Activated T-helper 1 cell treated with anti-CD3 and anti-CD28 coated beads, Interleukin-12 subunit alpha, Interleukin-12 subunit beta, Interleukin-2, Interleukin-4 antibody, amounts not matched to agents 30 ng/mL and 10 ng/mL and 1 ng/mL, durations not matched to agents 14 hours and 24 hours and 36 hours (primary cell): ENCODE measurements around the gene STIM1. TPM values are rescaled to one million over a fixed set of nuclear protein-coding genes. Genes with fewer than 3 reads are reported as not detected.
A peak's percentile ranks its signal among the peaks of the same experiment; 100 is the strongest.
"Not testable (repeated sequence)": the region's sequence is repeated elsewhere in the genome, so short reads cannot be mapped to it uniquely, and the experiment has no call there.

Experiments used
- DNase-seq: peaks from one replicate; pipeline ENCODE4 v3.0.0; 2021; ENCODE audit warnings: low spot score
- H3K27ac Mint-ChIP-seq: one replicate; pipeline ENCODE4 v1.8.0; 2021; ENCODE audit warnings: mild to moderate bottlenecking, mixed read lengths
- H3K27me3 Mint-ChIP-seq: one replicate; pipeline ENCODE4 v1.8.0; 2022; ENCODE audit warnings: mild to moderate bottlenecking, moderate library complexity, mixed read lengths; ENCODE audit not compliant: insufficient read depth
- H3K36me3 Mint-ChIP-seq: one replicate; pipeline ENCODE4 v1.8.0; 2021; ENCODE audit warnings: low read depth, mixed read lengths
- H3K4me1 Mint-ChIP-seq: one replicate; pipeline ENCODE4 v1.8.0; 2021; ENCODE audit warnings: low read depth, mixed read lengths
- H3K4me3 Mint-ChIP-seq: one replicate; pipeline ENCODE4 v1.8.0; 2021; ENCODE audit warnings: mild to moderate bottlenecking, moderate library complexity, mixed read lengths
- H3K9me3 Mint-ChIP-seq: one replicate; pipeline ENCODE4 v1.8.0; 2021; ENCODE audit warnings: mixed read lengths
- intact Hi-C: fragments of 100-400 bp; cut with micrococcal nuclease; formaldehyde crosslinking; loops from one replicate; pipeline ENCODE4 v1.15.1; 2024
- total RNA-seq: library from RNA; stranded (reverse); gene quantifications from 2 replicates; pipeline ENCODE4 v1.2.3, GENCODE V29; 2022

The STIM1 gene
- total RNA-seq, 1 donor from 2014 or later, result 68.0 TPM

- no peak for DNase-seq
- Mint-ChIP-seq H3K27ac (peak overlapping the region; percentile 97), H3K9me3 (no peaks in the 10 kb centered on the region), H3K27me3 (no peaks in the 10 kb centered on the region), H3K36me3 (peaks cover 31% of the 10 kb centered on the region), H3K4me3 (peak overlapping the region; percentile 96), H3K4me1 (peaks cover 76% of the 10 kb centered on the region)
- intact Hi-C loops, result no loop called here
Measured at GRCh38 chr11:4095509-4096230, 240.2 kb downstream of the STIM1 start.

- Mint-ChIP-seq H3K27me3 (no peaks in the 10 kb centered on the region), H3K9me3 (no peaks in the 10 kb centered on the region), H3K36me3 (peaks cover 32% of the 10 kb centered on the region), H3K4me1 (peaks cover 69% of the 10 kb centered on the region), H3K4me3 (no peak overlapping the region), H3K27ac (no peak overlapping the region)
- no peak for DNase-seq
- intact Hi-C loops, result no loop called here
Measured at GRCh38 chr11:4098026-4098621, 242.7 kb downstream of the STIM1 start.

DNA sequence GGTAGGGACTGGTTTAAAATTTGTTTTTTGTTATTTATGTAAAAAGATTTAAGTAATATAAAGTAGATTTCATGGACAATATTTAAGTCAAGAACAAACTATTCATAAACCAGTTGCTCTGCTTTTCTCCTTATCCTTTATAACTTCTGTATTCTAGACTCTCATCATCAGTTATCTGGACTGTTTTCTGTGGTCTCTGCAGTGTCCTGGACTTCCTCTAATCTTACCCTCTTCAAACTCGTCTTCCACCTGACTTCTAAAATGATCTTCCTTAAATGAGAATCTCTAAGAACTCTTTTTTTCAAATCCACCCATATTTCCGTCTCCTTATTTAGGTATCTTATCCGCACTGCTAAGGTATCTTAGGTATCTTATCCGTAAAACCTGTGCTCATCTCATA is 247.2 kb downstream of the STIM1 start:
- Mint-ChIP-seq H3K36me3 (peaks cover 42% of the 10 kb centered on the region), H3K4me1 (peaks cover 60% of the 10 kb centered on the region), H3K27me3 (no peaks in the 10 kb centered on the region), H3K9me3 (no peaks in the 10 kb centered on the region), H3K27ac (no peak overlapping the region), H3K4me3 (no peak overlapping the region)
- DNase-seq, result no peak
- intact Hi-C loops, result no loop called here

GRCh38 chr11:4103269-4103668 is 247.8 kb downstream of the STIM1 start:
- no peaks in the 10 kb centered on the region for H3K9me3 Mint-ChIP-seq
- peaks cover 45% of the 10 kb centered on the region for H3K36me3 Mint-ChIP-seq
- H3K4me1 Mint-ChIP-seq, result peaks cover 63% of the 10 kb centered on the region
- no peak for DNase-seq
- no peak overlapping the region for H3K27ac Mint-ChIP-seq
- no peak overlapping the region for H3K4me3 Mint-ChIP-seq
- intact Hi-C loops, result no loop called here
- H3K27me3 Mint-ChIP-seq, result no peaks in the 10 kb centered on the region

GRCh38 chr11:4105916-4106315 is 250.5 kb downstream of the STIM1 start:
- Mint-ChIP-seq H3K4me1 (peaks cover 36% of the 10 kb centered on the region), H3K27me3 (no peaks in the 10 kb centered on the region), H3K4me3 (no peak overlapping the region), H3K27ac (no peak overlapping the region), H3K36me3 (peaks cover 38% of the 10 kb centered on the region), H3K9me3 (no peaks in the 10 kb centered on the region)
- DNase-seq, result no peak
- intact Hi-C loops, result no loop called here

DNA sequence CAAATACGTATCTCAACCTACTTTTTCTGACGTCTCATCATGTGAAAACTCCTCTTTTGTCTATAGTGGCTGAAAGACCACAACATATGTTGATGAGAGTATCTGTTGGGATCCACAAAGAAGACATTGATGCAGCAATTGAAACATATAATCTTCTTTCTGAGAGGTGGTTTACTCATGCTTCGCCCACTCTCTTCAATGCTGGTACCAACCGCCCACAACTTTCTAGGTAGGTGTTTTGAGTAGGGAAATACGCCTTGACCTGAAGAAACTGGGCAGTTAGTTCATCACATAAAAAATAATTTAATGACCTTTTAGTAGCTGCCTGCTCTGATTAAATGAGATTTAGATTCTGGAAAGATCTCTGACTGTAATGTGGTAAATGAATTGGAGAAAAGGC is 256.4 kb downstream of the STIM1 start:
- Mint-ChIP-seq H3K4me1 (peaks cover 16% of the 10 kb centered on the region), H3K4me3 (no peak overlapping the region), H3K27ac (no peak overlapping the region), H3K27me3 (no peaks in the 10 kb centered on the region), H3K9me3 (no peaks in the 10 kb centered on the region), H3K36me3 (peaks cover 52% of the 10 kb centered on the region)
- no peak for DNase-seq
- intact Hi-C loops, result loop anchor here (10.0 kb wide), 1 partner anchor 397 kb away; no protein-coding TSS in a partner anchor

GRCh38 chr11:4115128-4115527 is 259.7 kb downstream of the STIM1 start:
- intact Hi-C loops, result loop anchor here (10.0 kb wide), 1 partner anchor 400 kb away; no protein-coding TSS in a partner anchor
- no peaks in the 10 kb centered on the region for H3K9me3 Mint-ChIP-seq
- no peak for DNase-seq

GRCh38 chr11:4118107-4118506 is 262.6 kb downstream of the STIM1 start:
- Mint-ChIP-seq H3K9me3 (no peaks in the 10 kb centered on the region), H3K4me3 (no peak overlapping the region), H3K27me3 (no peaks in the 10 kb centered on the region), H3K27ac (peak overlapping the region; percentile 63), H3K36me3 (peaks cover 49% of the 10 kb centered on the region), H3K4me1 (peaks cover 21% of the 10 kb centered on the region)
- intact Hi-C loops, result loop anchor here (10.0 kb wide), 1 partner anchor 403 kb away; no protein-coding TSS in a partner anchor
- no peak for DNase-seq

More at GRCh38 chr11:4115128-4115527, 259.7 kb downstream of the STIM1 start:
- H3K27me3 Mint-ChIP-seq, result no peaks in the 10 kb centered on the region
- no peak overlapping the region for H3K4me3 Mint-ChIP-seq
- peaks cover 23% of the 10 kb centered on the region for H3K4me1 Mint-ChIP-seq
- no peak overlapping the region for H3K27ac Mint-ChIP-seq
- H3K36me3 Mint-ChIP-seq, result peaks cover 46% of the 10 kb centered on the region

DNA sequence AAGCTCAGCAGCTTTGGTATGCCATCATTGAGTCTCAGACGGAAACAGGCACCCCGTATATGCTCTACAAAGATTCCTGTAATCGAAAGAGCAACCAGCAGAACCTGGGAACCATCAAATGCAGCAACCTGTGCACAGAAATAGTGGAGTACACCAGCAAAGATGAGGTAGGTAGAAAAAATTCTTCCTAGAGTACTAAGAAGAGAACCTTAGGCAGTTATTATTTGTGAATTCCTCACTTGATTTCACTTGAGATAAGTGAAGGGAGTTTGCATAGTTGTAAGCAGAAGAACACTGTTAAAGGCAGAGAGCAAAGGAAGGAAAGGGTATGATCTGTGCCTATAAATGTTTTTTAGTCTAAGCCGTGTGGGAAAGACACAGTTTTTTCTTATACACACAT is 267.8 kb downstream of the STIM1 start:
- Mint-ChIP-seq H3K36me3 (peaks cover 59% of the 10 kb centered on the region), H3K9me3 (no peaks in the 10 kb centered on the region), H3K27me3 (no peaks in the 10 kb centered on the region), H3K27ac (no peak overlapping the region), H3K4me3 (no peak overlapping the region), H3K4me1 (peaks cover 20% of the 10 kb centered on the region)
- no peak for DNase-seq
- intact Hi-C loops, result no loop called here

GRCh38 chr11:4125141-4125540 is 269.7 kb downstream of the STIM1 start:
- DNase-seq, result no peak
- H3K36me3 Mint-ChIP-seq, result peaks cover 55% of the 10 kb centered on the region
- H3K27ac Mint-ChIP-seq, result no peak overlapping the region
- intact Hi-C loops, result no loop called here
- no peaks in the 10 kb centered on the region for H3K9me3 Mint-ChIP-seq
- no peaks in the 10 kb centered on the region for H3K27me3 Mint-ChIP-seq
- H3K4me3 Mint-ChIP-seq, result no peak overlapping the region
- H3K4me1 Mint-ChIP-seq, result peaks cover 16% of the 10 kb centered on the region

DNA sequence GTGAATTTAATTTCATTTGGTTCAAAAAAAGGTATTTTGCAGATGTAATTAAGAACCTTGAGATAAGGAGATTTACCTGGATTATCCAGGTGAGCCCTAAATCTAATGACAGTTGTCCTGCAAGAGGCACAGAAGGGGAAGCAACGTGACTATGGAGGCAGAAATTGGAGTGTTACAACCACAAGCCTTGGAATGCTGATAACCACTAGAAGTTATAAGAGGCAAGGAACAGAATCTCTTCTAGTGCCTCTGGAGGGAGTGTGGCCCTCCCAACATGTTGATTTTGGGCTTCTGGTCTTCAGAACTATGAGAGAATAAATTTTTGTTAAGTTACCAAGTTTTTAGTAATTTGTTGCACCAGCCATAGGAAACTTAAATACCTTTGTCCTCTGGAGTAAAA is 271.9 kb downstream of the STIM1 start:
- Mint-ChIP-seq H3K36me3 (peaks cover 51% of the 10 kb centered on the region), H3K9me3 (no peaks in the 10 kb centered on the region), H3K27me3 (no peaks in the 10 kb centered on the region), H3K27ac (no peak overlapping the region), H3K4me1 (peaks cover 8% of the 10 kb centered on the region), H3K4me3 (no peak overlapping the region)
- no peak for DNase-seq
- intact Hi-C loops, result no loop called here

- H3K9me3 Mint-ChIP-seq, H3K4me1 Mint-ChIP-seq, DNase-seq, H3K27ac Mint-ChIP-seq, H3K27me3 Mint-ChIP-seq, intact Hi-C loops, H3K4me3 Mint-ChIP-seq: not testable (repeated sequence)
- peaks cover 50% of the 10 kb centered on the region for H3K36me3 Mint-ChIP-seq
Measured at GRCh38 chr11:4130219-4130618, 274.8 kb downstream of the STIM1 start.

GRCh38 chr11:4134806-4135205 is 279.3 kb downstream of the STIM1 start:
- Mint-ChIP-seq H3K4me1 (no peaks in the 10 kb centered on the region), H3K27ac (no peak overlapping the region), H3K9me3 (peaks cover 8% of the 10 kb centered on the region), H3K4me3 (no peak overlapping the region), H3K36me3 (peaks cover 52% of the 10 kb centered on the region), H3K27me3 (no peaks in the 10 kb centered on the region)
- DNase-seq, result no peak
- intact Hi-C loops, result no loop called here
